OCI-LY7 (cell line): ENCODE data around the gene EME2. TPM values are rescaled to one million over a fixed set of nuclear protein-coding genes. Genes with fewer than 3 reads are reported as not detected.

Experiments
- BruUV-seq: library from RNA; stranded (reverse); fragments of 400-500 nt; replicated peaks from 2 replicates; lab custom pipeline; 2021; lab: Mats Ljungman, UMichigan
- CTCF ChIA-PET: fragments of 300-600 bp; sonication (Branson Sonifier 250); formaldehyde crosslinking; loops from one replicate; lab custom pipeline; 2022; ENCODE audit warnings: antibody characterized with exemption; ENCODE audit not compliant: unreplicated experiment; lab: Charles Lee
- POLR2A ChIA-PET: fragments of 300-600 bp; sonication (Branson Sonifier 250); formaldehyde crosslinking; loops from one replicate; lab custom pipeline; 2022; ENCODE audit warnings: antibody characterized with exemption; lab: Charles Lee
- DNase-seq: peaks from one replicate; pipeline ENCODE4 v3.0.0-alpha.2; 2015; ENCODE audit warnings: low spot score
- H2AFZ ChIP-seq: fragments of 200-600 bp; sonication (generic), shearing (Covaris generic); 2 replicates; pipeline ENCODE4 v1.6.1; 2014; ENCODE audit warnings: mild to moderate bottlenecking, antibody characterized with exemption, low read length, moderate library complexity
- H3K27ac ChIP-seq: fragments of 200-600 bp; sonication (generic); 2 replicates; pipeline ENCODE4 v1.5.1; 2014; ENCODE audit warnings: mixed run types, low read depth, mild to moderate bottlenecking, moderate library complexity, low read length, inconsistent platforms; ENCODE audit not compliant: poor library complexity, severe bottlenecking
- H3K36me3 ChIP-seq: fragments of 200-600 bp; sonication (generic); 2 replicates; pipeline ENCODE4 v1.6.1; 2014; ENCODE audit warnings: mild to moderate bottlenecking, antibody characterized with exemption, low read length, moderate library complexity, mixed read lengths; ENCODE audit not compliant: insufficient read depth
- H3K4me1 ChIP-seq: fragments of 200-600 bp; sonication (generic); 2 replicates; pipeline ENCODE4 v1.5.1; 2014; ENCODE audit warnings: mild to moderate bottlenecking, low read length; ENCODE audit not compliant: insufficient read depth, poor library complexity, severe bottlenecking
- H3K4me2 ChIP-seq: fragments of 200-600 bp; sonication (generic); 2 replicates; pipeline ENCODE4 v1.6.1; 2014; ENCODE audit warnings: mild to moderate bottlenecking, low read length
- H3K4me3 ChIP-seq: fragments of 200-600 bp; sonication (generic); 2 replicates; pipeline ENCODE4 v1.5.1; 2014; ENCODE audit warnings: mild to moderate bottlenecking, low read depth, low read length; ENCODE audit not compliant: poor library complexity, severe bottlenecking
- H3K79me2 ChIP-seq: fragments of 200-600 bp; sonication (generic); 2 replicates; pipeline ENCODE4 v1.6.1; 2016; ENCODE audit warnings: low read depth, mild to moderate bottlenecking, low read length, moderate library complexity, mixed read lengths; ENCODE audit not compliant: insufficient read depth
- H3K9me2 ChIP-seq: fragments of 200-600 bp; sonication (generic); 2 replicates; pipeline ENCODE4 v1.6.1; 2016; ENCODE audit warnings: mild to moderate bottlenecking, low read length, mixed read lengths; ENCODE audit not compliant: insufficient read depth
- H3K9me3 ChIP-seq: fragments of 200-600 bp; sonication (generic); 2 replicates; pipeline ENCODE4 v1.6.1; 2014; ENCODE audit warnings: mild to moderate bottlenecking, mixed run types, low read length, mixed read lengths
- H4K20me1 ChIP-seq: fragments of 200-600 bp; sonication (generic); 2 replicates; pipeline ENCODE4 v1.6.1; 2014; ENCODE audit warnings: mild to moderate bottlenecking, antibody characterized with exemption, low read length, moderate library complexity, mixed read lengths; ENCODE audit not compliant: insufficient read depth
- EZH2phosphoT487 ChIP-seq: fragments of 200-600 bp; sonication (generic); IDR thresholded peaks from 2 replicates; pipeline ENCODE4 v1.6.1; 2018; ENCODE audit warnings: low read depth, borderline replicate concordance, mild to moderate bottlenecking, mixed run types, antibody characterized with exemption, low read length, moderate library complexity, mixed read lengths
- intact Hi-C: fragments of 100-400 bp; cut with micrococcal nuclease; formaldehyde crosslinking; loops from one replicate; pipeline ENCODE4 v1.10.0; 2022; ENCODE audit not compliant: unreplicated experiment
- total RNA-seq, 2 experiments: library from RNA; depleted of rRNA in 1 of 2; stranded (reverse); fragments of >200 nt in 1 of 2; shearing (Covaris generic) in 1 of 2; gene quantifications; 2 replicates each; pipeline ENCODE4 v1.2.3, GENCODE V29; 2014 to 2022
- TF ChIP-seq, protein P1 (sequence below): fragments of 200-600 bp; sonication (generic); conservative IDR thresholded peaks from 2 replicates; pipeline ENCODE4 v1.5.1; 2014; ENCODE audit warnings: mild to moderate bottlenecking, antibody characterized with exemption, low read length, moderate library complexity, mixed read lengths

Gene EME2
- total RNA-seq, 2 experiments from 2014 or later = 23.8 to 48.5 TPM

DNA sequence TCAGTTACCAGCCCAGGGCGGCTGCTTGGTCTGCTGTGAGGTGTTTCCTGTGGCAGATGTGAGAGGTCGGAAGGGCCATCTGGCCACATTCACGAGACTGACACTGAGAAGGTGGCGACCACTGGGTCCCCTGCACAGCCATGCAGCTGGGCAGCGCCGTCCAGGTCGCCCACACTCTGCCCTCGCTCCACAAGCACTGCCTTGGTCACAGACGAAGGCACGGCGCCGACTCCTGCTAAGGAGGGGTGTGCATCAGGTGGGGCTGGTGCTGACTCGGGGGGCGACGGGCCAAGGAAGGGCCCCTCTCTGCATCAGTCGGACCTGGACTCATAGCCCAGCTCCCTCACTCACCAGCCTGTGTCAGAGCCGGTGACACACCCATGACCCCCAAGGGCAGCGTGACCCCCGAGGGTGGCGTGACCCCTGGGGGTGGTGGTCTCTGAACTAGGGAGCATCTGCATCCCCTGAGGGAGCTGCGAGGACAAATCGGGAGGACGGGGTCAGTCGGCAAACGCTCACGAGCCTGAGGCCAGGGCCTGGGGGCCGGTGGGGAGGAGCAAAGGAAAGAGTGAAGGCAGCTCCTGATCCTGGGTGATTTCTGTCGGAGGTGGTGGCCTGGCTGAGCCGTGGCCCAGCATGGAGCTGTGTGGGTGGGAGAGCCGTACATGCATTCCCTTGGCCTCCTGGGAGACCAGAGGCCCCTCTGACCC is 31.7 kb upstream of the EME2 start:
- H3K9me2 ChIP-seq = no peaks in the 10 kb centered on the region
- H3K4me2 ChIP-seq = no peak overlapping the region
- no TSS peak for BruUV-seq
- H3K79me2 ChIP-seq = no peaks in the 10 kb centered on the region
- H3K9me3 ChIP-seq = peaks cover 15% of the 10 kb centered on the region; the same call in 1 of the 2 replicates
- H3K36me3 ChIP-seq = peaks cover 26% of the 10 kb centered on the region; the same call in 1 of the 2 replicates
- no peaks in the 10 kb centered on the region for H3K4me1 ChIP-seq
- no peaks in the 10 kb centered on the region for H4K20me1 ChIP-seq
- intact Hi-C loops = no loop called here
- POLR2A ChIA-PET = no interaction called here
- no peak for DNase-seq
- no peak overlapping the region for H3K4me3 ChIP-seq
- CTCF ChIA-PET = no interaction called here
- TF ChIP-seq EZH2phosphoT487 = no peak
- TF ChIP-seq, protein P1, sequence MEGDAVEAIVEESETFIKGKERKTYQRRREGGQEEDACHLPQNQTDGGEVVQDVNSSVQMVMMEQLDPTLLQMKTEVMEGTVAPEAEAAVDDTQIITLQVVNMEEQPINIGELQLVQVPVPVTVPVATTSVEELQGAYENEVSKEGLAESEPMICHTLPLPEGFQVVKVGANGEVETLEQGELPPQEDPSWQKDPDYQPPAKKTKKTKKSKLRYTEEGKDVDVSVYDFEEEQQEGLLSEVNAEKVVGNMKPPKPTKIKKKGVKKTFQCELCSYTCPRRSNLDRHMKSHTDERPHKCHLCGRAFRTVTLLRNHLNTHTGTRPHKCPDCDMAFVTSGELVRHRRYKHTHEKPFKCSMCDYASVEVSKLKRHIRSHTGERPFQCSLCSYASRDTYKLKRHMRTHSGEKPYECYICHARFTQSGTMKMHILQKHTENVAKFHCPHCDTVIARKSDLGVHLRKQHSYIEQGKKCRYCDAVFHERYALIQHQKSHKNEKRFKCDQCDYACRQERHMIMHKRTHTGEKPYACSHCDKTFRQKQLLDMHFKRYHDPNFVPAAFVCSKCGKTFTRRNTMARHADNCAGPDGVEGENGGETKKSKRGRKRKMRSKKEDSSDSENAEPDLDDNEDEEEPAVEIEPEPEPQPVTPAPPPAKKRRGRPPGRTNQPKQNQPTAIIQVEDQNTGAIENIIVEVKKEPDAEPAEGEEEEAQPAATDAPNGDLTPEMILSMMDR = no peak
- H3K27ac ChIP-seq = no peak overlapping the region
- H2AFZ ChIP-seq = no peak overlapping the region

GRCh38 chr16:1741553-1742165 is 31.0 kb upstream of the EME2 start:
- no peak overlapping the region for H3K4me3 ChIP-seq
- no peak overlapping the region for H2AFZ ChIP-seq
- H3K36me3 ChIP-seq = peaks cover 27% of the 10 kb centered on the region; the same call in 1 of the 2 replicates
- intact Hi-C loops = no loop called here
- no peaks in the 10 kb centered on the region for H3K9me2 ChIP-seq
- no TSS peak for BruUV-seq
- no peak for DNase-seq
- no peak overlapping the region for H3K4me2 ChIP-seq
- H3K79me2 ChIP-seq = no peaks in the 10 kb centered on the region
- H3K9me3 ChIP-seq = peaks cover 12% of the 10 kb centered on the region; the same call in 1 of the 2 replicates
- ChIA-PET CTCF (no interaction called here), POLR2A (no interaction called here)
- H3K4me1 ChIP-seq = no peaks in the 10 kb centered on the region
- TF ChIP-seq EZH2phosphoT487 = no peak
- TF ChIP-seq, protein P1 = no peak
- H4K20me1 ChIP-seq = no peaks in the 10 kb centered on the region
- no peak overlapping the region for H3K27ac ChIP-seq
